Activated CD8-positive, alpha-beta memory T cell treated with anti-CD3 and anti-CD28 coated beads, Interleukin-2, amount 50 U/mL, for 24 hours (primary cell): Measurements from ENCODE around the gene MEPE.

Source experiments
- DNase-seq: peaks from one replicate; pipeline ENCODE4 v3.0.0-alpha.2; 2020; ENCODE audit errors: extremely low read depth

The MEPE gene

DNA sequence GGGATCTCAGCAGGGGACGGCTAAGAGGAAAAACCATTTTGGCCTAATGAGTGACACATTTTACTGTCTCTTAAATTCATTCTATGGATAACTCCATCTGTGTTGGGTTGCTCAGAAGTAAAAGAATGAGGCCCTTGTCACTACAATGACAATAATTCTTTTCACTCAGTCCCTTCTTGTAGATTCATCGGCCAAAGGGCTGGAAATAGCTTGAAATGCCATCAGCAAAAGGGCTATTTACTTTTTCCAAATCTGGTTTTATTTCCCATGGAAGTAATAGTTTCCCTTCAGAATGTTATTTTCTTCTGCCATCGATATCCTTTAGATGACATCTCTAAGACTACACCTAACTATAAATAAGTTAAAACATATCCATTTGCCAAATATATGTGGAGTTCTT is 7.4 kb downstream of the MEPE start:
- DNase-seq: no peak

- no peak for DNase-seq
Measured at GRCh38 chr4:87843936-87844335, 11.2 kb downstream of the MEPE start.

GRCh38 chr4:87844452-87844851 is 11.7 kb downstream of the MEPE start:
- no peak for DNase-seq

DNA sequence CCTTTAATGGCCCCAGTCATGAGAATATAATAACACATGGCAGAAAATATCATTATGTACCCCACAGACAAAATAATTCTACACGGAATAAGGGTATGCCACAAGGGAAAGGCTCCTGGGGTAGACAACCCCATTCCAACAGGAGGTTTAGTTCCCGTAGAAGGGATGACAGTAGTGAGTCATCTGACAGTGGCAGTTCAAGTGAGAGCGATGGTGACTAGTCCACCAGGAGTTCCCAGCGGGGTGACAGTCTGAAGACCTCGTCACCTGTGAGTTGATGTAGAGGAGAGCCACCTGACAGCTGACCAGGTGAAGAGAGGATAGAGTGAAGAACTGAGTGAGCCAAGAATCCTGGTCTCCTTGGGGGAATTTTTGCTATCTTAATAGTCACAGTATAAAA is 13.5 kb downstream of the MEPE start:
- no peak for DNase-seq

DNA sequence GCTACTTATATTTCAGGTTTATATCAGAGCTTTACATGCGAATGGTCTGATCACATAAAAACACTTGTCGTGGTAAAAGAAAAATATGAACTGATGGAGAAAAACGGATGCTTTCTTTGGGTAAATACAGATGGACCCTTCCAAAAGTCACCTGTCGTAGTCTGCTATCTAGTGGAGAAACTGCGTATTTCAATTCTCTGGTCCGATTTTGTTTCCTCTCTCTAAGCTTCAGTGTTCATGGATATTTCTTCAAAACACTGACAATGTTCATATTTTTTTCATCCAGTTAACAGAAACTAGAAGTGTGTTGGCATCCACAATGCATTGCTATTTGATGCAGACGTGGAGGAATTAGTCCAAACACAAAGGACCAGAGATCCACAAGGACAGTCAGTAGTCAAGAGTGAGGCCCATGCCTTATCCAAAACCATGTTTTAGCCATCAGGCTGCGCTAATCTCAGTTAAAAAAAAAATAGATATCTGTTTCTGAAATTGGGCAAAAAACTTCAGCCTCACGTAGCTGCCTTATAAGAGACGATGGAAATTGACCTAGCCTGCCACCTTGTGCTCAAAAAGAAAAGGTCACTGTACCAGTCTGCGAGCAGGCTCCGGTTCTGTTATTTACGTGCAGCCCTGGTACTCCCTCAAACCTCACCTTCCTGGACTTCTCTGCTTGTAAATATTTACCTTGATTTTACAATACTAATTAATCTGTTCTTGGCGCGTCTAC is 16.0 kb downstream of the MEPE start:
- DNase-seq: no peak

DNA sequence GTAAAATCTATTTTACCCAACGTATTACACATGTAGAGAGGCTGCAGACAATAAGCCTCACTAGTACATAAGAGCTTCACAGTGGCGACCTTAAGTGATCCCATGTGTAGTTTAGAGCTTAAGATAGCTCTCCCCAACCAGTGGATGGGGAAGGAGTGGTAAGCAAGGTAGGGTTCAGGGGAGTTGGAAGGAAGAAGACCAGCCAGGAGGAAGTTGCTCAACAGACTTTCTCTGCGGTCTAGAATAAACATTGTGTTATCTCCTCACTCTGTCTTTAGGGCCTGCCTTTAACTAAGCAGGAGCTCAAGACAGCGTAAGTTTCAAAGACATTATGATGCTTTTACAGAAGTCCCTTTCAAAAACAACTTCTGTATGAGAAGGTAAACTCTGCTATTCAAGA is 16.8 kb downstream of the MEPE start:
- no peak for DNase-seq

DNA sequence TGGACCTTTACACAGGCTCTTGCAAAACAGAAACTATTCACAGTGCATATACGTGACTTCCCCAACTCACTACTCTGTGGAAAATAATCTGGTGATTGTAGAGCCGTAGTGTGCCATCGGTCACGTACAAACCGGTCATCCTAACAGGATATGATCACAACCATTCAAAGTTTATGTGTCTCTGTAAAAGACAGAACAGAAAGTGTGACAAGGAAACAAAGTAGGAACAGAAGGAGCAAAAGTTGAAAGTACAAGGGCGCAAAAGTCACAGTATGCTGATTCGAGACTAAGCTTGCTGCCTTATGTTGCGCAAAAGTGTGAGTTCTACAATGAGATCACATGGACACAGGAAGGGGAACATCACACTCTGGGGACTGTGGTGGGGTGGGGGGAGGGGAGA is 18.6 kb downstream of the MEPE start:
- DNase-seq: no peak

DNA sequence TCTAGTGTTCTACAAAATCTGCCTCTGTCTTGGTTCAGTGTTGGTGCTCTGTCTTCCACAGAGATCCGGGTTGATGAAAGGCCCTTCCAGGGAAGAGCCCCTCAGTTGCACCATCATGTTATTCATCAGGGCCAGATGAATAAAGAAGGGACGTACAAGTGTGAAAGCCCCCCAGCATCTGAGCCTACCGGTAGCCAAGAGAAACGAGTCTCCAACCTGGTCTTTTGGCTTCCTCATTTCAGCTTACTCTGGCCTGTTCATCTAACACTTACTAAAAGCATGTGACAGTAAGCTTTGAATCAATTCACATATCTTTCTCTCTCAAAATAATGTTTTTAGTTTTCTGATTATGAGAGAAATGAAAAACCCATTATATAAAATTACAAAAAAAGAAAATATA is 19.2 kb downstream of the MEPE start:
- DNase-seq: no peak

DNA sequence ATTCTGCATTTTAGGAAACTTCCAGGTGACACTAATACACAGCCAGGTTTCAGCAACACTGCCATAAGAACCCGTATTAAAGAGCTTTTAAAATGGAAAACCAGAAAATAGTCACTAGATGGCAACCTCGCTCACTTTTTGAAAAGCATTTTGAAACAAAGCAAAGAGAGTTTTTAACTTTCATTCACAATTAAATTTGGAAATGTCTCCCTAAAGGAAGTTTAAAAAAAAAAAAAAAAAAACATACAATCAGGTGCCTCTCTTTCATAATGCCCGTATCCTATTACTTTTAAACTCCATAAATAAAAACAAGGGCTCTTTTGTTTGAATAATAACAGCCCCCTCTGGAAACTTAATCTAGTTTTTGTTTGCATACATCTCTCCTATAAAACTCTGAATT is 20.3 kb downstream of the MEPE start:
- DNase-seq: no peak

DNA sequence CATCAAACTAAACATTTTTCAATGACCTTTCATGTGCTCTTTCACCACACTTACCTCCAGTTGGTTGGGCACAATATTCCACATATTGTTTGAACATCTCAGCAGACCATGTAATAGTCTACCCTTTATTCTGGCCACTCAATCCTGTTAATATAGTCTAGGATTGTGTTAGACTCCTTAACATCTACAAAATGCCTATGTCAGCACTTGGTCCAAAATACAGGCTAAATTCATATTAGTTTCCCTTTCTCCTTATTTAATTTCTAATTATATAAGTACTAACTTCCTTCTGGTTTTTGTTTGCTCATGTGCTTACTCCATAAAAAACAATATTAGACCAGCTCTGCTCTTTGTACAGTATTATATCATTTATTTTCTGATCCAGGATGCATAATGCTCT is 21.1 kb downstream of the MEPE start:
- no peak for DNase-seq

GRCh38 chr4:87855559-87855958 is 22.8 kb downstream of the MEPE start:
- no peak for DNase-seq

DNA sequence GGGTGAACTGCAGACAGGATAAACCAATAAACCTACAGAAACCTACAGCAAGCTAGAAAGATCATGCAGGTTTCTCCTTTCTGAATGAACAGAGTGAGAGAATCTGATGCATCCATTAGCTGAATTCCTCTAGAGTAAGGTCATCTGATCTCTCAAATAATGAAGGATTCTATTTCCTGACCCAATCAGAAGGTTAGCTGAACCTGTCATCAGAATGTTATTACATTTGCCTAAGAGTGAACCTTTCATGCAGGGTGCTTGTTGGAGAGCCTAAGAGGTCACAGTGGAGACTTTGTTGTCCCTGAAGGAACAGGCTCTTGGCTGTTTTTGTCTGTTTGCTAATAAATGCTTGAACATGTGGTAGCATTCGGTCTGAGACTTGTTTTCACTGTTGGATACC is 24.0 kb downstream of the MEPE start:
- no peak for DNase-seq

DNA sequence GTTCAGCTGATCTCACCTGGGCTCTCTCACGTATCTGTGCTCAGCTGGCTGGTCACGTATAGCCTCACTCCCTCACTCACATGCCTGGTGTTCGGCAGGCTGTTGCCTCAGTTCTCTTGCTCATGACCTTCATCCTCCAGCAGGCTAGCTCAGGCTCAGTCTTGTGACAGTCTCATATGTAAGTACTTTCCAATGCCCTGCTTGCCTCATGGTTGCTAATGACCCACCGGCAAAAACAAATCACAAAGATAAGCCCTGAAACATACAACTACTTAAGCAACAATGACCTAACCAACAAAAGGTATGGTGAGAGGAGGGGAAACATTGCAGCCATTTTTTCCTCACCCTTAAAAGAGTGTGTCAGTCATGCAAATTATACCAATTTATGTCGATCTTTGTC is 25.0 kb downstream of the MEPE start:
- no peak for DNase-seq

DNA sequence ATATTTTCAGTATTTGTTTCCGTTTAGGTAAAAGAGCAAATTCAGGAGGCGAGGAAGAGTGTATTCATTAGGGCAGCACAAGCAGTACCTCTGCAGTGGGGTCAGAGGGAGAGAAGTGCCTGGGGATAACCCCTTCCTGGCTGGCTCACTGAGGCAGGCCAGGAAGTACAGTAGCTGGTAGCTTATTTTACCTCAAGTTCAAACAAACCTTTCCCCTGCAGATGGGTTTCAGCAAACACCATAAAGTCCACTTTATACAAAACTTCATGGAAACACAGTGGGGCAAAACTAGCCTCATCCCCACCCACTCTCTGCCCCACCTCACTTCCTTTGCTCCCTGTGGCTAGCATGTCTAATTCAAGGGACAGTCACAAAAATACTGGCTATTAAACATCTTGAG is 29.5 kb downstream of the MEPE start:
- DNase-seq: no peak

DNA sequence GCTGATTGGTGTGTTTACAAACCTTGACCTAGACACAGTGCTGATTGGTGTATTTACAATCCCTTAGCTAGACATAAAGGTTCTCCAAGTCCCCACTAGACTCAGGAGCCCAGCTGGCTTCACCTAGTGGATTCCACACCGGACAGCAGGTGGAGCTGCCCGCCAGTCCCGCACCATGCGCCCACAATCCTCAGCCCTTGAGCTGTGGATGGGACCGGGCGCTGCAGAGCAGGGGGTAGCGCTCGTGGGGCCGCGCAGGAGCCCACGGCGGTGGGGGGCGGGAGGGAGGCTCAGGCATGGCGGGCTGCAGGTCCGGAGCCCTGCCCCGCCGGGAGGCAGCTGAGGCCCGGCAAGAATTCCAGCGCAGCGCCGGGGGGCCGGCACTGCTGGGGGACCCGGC is 30.7 kb downstream of the MEPE start:
- DNase-seq: no peak

GRCh38 chr4:87864321-87864720 is 31.6 kb downstream of the MEPE start:
- DNase-seq: no peak

GRCh38 chr4:87865288-87865687 is 32.5 kb downstream of the MEPE start:
- DNase-seq: no peak

DNA sequence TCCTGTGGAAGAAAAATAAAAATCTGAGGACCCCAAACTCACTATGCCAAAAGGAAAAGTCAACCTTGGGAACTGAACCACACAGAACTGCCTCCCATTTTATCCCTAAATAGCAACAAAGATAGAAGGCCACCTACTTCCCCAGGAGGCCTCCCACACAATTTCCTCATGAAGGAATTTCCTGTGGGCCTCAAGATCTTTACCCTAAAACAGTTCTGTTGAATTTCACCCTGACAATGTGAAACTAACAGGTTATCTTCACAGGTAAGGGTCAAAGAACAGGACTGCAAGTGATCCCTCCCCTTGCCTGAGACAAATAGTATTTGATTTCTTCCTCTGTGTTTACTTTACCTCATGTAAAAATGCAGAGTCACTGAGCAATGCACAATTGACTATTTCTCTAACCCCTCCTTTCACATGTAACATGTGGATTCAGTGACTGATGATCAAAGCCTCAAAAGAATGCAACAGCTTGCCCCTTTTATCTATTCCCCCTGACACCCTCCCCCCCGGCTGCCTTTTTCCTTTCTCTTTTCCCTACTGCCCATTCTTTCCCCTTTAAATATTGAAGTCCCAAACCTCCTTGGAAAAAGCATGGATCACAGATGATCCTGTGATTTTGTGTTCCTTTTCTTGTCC is 33.3 kb downstream of the MEPE start:
- DNase-seq: no peak

GRCh38 chr4:87868522-87868921 is 35.8 kb downstream of the MEPE start:
- no peak for DNase-seq

- DNase-seq: no peak
Measured at GRCh38 chr4:87872028-87872427, 39.3 kb downstream of the MEPE start.

- no peak for DNase-seq
Measured at GRCh38 chr4:87875191-87875590, 42.4 kb downstream of the MEPE start.

GRCh38 chr4:87880106-87880505 is 47.3 kb downstream of the MEPE start:
- DNase-seq: no peak

- no peak for DNase-seq
Measured at GRCh38 chr4:87881115-87881514, 48.3 kb downstream of the MEPE start.

GRCh38 chr4:87882321-87882720 is 49.6 kb downstream of the MEPE start:
- no peak for DNase-seq
